HG03095 (cell line): Measurements from ENCODE around the gene LMAN2.
A peak's percentile ranks its signal among the peaks of the same experiment; 100 is the strongest.
"Not testable (repeated sequence)": the region's sequence is repeated elsewhere in the genome, so short reads cannot be mapped to it uniquely, and the experiment has no call there.

Source experiments
- ATAC-seq: cut with Tn5 transposase; IDR thresholded peaks from one replicate; pipeline ENCODE4 v1.9.1; 2021; ENCODE audit warnings: moderate library complexity; ENCODE audit not compliant: unreplicated experiment

The LMAN2 gene

GRCh38 chr5:177365845-177366527 is 14.5 kb upstream of the LMAN2 start:
- no peak for ATAC-seq

GRCh38 chr5:177364159-177364962 is 12.9 kb upstream of the LMAN2 start:
- ATAC-seq, result no peak

- ATAC-seq, result no peak
These were observed 12.1 kb upstream of the LMAN2 start for GRCh38 chr5:177363565-177363964.

- peak; percentile 35 for ATAC-seq
These were observed 11.4 kb upstream of the LMAN2 start for GRCh38 chr5:177362610-177363507.

GRCh38 chr5:177362292-177362609 is 10.8 kb upstream of the LMAN2 start:
- no peak for ATAC-seq

- no peak for ATAC-seq
These were observed 10.2 kb upstream of the LMAN2 start for GRCh38 chr5:177361418-177362291.

- not testable (repeated sequence) for ATAC-seq
These were observed 9.3 kb upstream of the LMAN2 start for GRCh38 chr5:177360740-177361139.

GRCh38 chr5:177359860-177360259 is 8.4 kb upstream of the LMAN2 start:
- ATAC-seq, result no peak

- ATAC-seq, result no peak
These were observed 8.0 kb upstream of the LMAN2 start for GRCh38 chr5:177359451-177359851.

- ATAC-seq, result no peak
These were observed 6.9 kb upstream of the LMAN2 start for GRCh38 chr5:177358370-177358819.

- ATAC-seq, result peak; percentile 84
These were observed 6.2 kb upstream of the LMAN2 start, which contains the start of gene RGS14 for GRCh38 chr5:177357459-177358351. Gene RGS14, plus strand, starts transcription at chr5:177357924. Its CDS starts 101 bp downstream, at chr5:177358025.

- ATAC-seq, result peak; percentile 3
These were observed 5.6 kb upstream of the LMAN2 start for GRCh38 chr5:177357146-177357458.

GRCh38 chr5:177356746-177357145 is 5.3 kb upstream of the LMAN2 start:
- no peak for ATAC-seq

GRCh38 chr5:177355868-177356168 is 4.3 kb upstream of the LMAN2 start:
- ATAC-seq, result no peak

- no peak for ATAC-seq
These were observed 3.8 kb upstream of the LMAN2 start for GRCh38 chr5:177355162-177355867.

- no peak for ATAC-seq
These were observed 3.2 kb upstream of the LMAN2 start for GRCh38 chr5:177354711-177355110.

- ATAC-seq, result no peak
These were observed 2.8 kb upstream of the LMAN2 start for GRCh38 chr5:177354256-177354655.

GRCh38 chr5:177353093-177353492 is 1.6 kb upstream of the LMAN2 start:
- ATAC-seq, result no peak

GRCh38 chr5:177350776-177351391 is 584 bp downstream of the LMAN2 start:
- ATAC-seq, result peak; percentile 9
